Activated naive CD8-positive, alpha-beta T cell treated with anti-CD3 and anti-CD28 coated beads, Interleukin-2, amount 50 U/mL, for 24 hours (primary cell): ENCODE results near the gene ZFP3.
A peak's percentile ranks its signal among the peaks of the same experiment; 100 is the strongest.
"Not testable (repeated sequence)": the region's sequence is repeated elsewhere in the genome, so short reads cannot be mapped to it uniquely, and the experiment has no call there.

Source experiments
- ATAC-seq: fragments of 150-1000 bp; cut with Tn5 transposase; one replicate; pipeline ENCODE4 v1.10.0; 2021
- DNase-seq: peaks from one replicate; pipeline ENCODE4 v3.0.0; 2021
- H3K27ac Mint-ChIP-seq: one replicate; pipeline ENCODE4 v1.8.0; 2021; ENCODE audit warnings: mild to moderate bottlenecking, mixed read lengths
- H3K27me3 Mint-ChIP-seq: one replicate; pipeline ENCODE4 v1.8.0; 2021; ENCODE audit warnings: mixed read lengths
- H3K36me3 Mint-ChIP-seq: one replicate; pipeline ENCODE4 v1.8.0; 2021; ENCODE audit warnings: low read depth, mixed read lengths
- H3K4me1 Mint-ChIP-seq: one replicate; pipeline ENCODE4 v1.8.0; 2021; ENCODE audit warnings: mixed read lengths
- H3K4me3 Mint-ChIP-seq: one replicate; pipeline ENCODE4 v1.8.0; 2021; ENCODE audit warnings: mild to moderate bottlenecking, moderate library complexity, mixed read lengths
- H3K9me3 Mint-ChIP-seq: one replicate; pipeline ENCODE4 v1.8.0; 2021; ENCODE audit warnings: mixed read lengths

The ZFP3 gene

GRCh38 chr17:5078106-5079028 lies at the start of gene ZFP3:
Gene ZFP3 (plus strand): TSS chr17:5078467. CDS start chr17:5091505, 13,038 bp downstream.
- ATAC-seq (peak; percentile 91), DNase-seq (peak; percentile 78)
- Mint-ChIP-seq H3K9me3 (peaks cover 12% of the 10 kb centered on the region), H3K27ac (peak within 1 kb of the TSS; percentile 90), H3K27me3 (no peaks in the 10 kb centered on the region), H3K36me3 (peaks cover 29% of the 10 kb centered on the region), H3K4me3 (peak within 1 kb of the TSS; percentile 80), H3K4me1 (peaks cover 30% of the 10 kb centered on the region)

- Mint-ChIP-seq H3K4me1 (peaks cover 17% of the 10 kb centered on the region), H3K27ac (peak overlapping the region; percentile 74)
- not testable (repeated sequence) for H3K36me3 Mint-ChIP-seq, H3K4me3 Mint-ChIP-seq, DNase-seq, ATAC-seq, H3K27me3 Mint-ChIP-seq, H3K9me3 Mint-ChIP-seq
These were observed 48.1 kb upstream of the ZFP3 start for GRCh38 chr17:5030168-5030567.

DNA sequence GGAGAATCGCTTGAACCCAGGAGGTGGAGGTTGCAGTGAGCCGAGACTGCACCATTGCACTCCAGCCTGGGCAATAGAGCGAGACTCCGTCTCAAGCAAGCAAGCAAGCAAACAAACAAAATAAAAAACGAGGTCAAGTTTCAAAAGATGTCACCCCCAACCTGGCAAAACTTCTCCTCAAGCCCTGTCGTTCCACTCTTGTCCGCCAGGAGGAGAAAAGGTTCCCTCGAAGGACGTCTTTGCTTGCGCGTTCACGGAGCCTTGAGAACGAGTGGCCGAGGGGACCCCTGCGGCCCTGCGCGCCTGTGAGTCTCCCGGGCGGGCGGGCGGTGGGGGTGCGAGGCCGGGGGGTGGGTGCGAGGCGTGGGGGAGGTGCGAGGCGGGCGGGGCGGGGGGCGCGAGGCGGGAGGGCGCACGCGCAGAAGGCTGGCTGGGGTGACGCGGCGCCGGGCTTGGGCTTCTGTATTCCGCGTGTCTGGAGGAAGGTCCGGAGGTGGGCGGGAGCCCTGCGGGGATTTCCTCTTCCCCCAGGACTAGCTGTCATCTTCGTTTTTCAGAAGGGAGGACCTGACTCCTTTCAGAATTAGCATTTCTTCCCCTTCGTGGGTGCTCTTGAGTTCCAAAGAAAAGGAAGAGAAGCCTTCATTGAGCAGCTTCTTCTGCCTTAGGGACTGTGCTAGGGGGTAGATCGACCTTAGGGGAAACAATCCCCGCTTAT lies 46.7 kb upstream of the ZFP3 start:
- H3K4me3 Mint-ChIP-seq, result peak overlapping the region; percentile 58
- H3K4me1 Mint-ChIP-seq, result peaks cover 17% of the 10 kb centered on the region

GRCh38 chr17:5032865-5033264 lies 45.4 kb upstream of the ZFP3 start:
- no peak for DNase-seq
- H3K27ac Mint-ChIP-seq, result no peak overlapping the region
- peaks cover 7% of the 10 kb centered on the region for H3K27me3 Mint-ChIP-seq
- no peak for ATAC-seq
- peaks cover 17% of the 10 kb centered on the region for H3K4me1 Mint-ChIP-seq
- H3K9me3 Mint-ChIP-seq, result no peaks in the 10 kb centered on the region
- H3K36me3 Mint-ChIP-seq, result no peaks in the 10 kb centered on the region
- H3K4me3 Mint-ChIP-seq, result no peak overlapping the region

More for the DNA sequence above, 46.7 kb upstream of the ZFP3 start:
- ATAC-seq, result peak; percentile 92
- Mint-ChIP-seq H3K36me3 (no peaks in the 10 kb centered on the region), H3K27ac (peak overlapping the region; percentile 74), H3K9me3 (no peaks in the 10 kb centered on the region), H3K27me3 (peaks cover 7% of the 10 kb centered on the region)
- DNase-seq, result peak; percentile 86

- H3K4me1 Mint-ChIP-seq, result peaks cover 17% of the 10 kb centered on the region
- H3K36me3 Mint-ChIP-seq, result no peaks in the 10 kb centered on the region
- H3K4me3 Mint-ChIP-seq, result no peak overlapping the region
- peaks cover 7% of the 10 kb centered on the region for H3K27me3 Mint-ChIP-seq
- H3K27ac Mint-ChIP-seq, result no peak overlapping the region
- DNase-seq, result no peak
- H3K9me3 Mint-ChIP-seq, result no peaks in the 10 kb centered on the region
- no peak for ATAC-seq
These were observed 44.8 kb upstream of the ZFP3 start for GRCh38 chr17:5033352-5034015.

- no peak overlapping the region for H3K27ac Mint-ChIP-seq
- peaks cover 17% of the 10 kb centered on the region for H3K4me1 Mint-ChIP-seq
- DNase-seq, result no peak
- H3K9me3 Mint-ChIP-seq, result no peaks in the 10 kb centered on the region
- H3K4me3 Mint-ChIP-seq, result no peak overlapping the region
- peaks cover 7% of the 10 kb centered on the region for H3K27me3 Mint-ChIP-seq
- no peak for ATAC-seq
- no peaks in the 10 kb centered on the region for H3K36me3 Mint-ChIP-seq
These were observed 44.2 kb upstream of the ZFP3 start for GRCh38 chr17:5034063-5034462.

GRCh38 chr17:5034651-5035050 lies 43.6 kb upstream of the ZFP3 start:
- no peak overlapping the region for H3K27ac Mint-ChIP-seq
- H3K4me3 Mint-ChIP-seq, result no peak overlapping the region
- ATAC-seq, result no peak
- peaks cover 7% of the 10 kb centered on the region for H3K27me3 Mint-ChIP-seq
- no peaks in the 10 kb centered on the region for H3K9me3 Mint-ChIP-seq
- no peaks in the 10 kb centered on the region for H3K36me3 Mint-ChIP-seq
- H3K4me1 Mint-ChIP-seq, result peaks cover 17% of the 10 kb centered on the region
- DNase-seq, result no peak

GRCh38 chr17:5035315-5035714 lies 43.0 kb upstream of the ZFP3 start, which contains the start of gene SLC52A1:
Gene SLC52A1 (minus strand): TSS chr17:5035426. CDS start chr17:5034606, 820 bp downstream.
- Mint-ChIP-seq H3K27ac (no peak within 1 kb of the TSS), H3K27me3 (peaks cover 7% of the 10 kb centered on the region), H3K9me3 (no peaks in the 10 kb centered on the region), H3K4me1 (peaks cover 17% of the 10 kb centered on the region), H3K36me3 (no peaks in the 10 kb centered on the region), H3K4me3 (no peak within 1 kb of the TSS)
- ATAC-seq (no peak), DNase-seq (no peak)

DNA sequence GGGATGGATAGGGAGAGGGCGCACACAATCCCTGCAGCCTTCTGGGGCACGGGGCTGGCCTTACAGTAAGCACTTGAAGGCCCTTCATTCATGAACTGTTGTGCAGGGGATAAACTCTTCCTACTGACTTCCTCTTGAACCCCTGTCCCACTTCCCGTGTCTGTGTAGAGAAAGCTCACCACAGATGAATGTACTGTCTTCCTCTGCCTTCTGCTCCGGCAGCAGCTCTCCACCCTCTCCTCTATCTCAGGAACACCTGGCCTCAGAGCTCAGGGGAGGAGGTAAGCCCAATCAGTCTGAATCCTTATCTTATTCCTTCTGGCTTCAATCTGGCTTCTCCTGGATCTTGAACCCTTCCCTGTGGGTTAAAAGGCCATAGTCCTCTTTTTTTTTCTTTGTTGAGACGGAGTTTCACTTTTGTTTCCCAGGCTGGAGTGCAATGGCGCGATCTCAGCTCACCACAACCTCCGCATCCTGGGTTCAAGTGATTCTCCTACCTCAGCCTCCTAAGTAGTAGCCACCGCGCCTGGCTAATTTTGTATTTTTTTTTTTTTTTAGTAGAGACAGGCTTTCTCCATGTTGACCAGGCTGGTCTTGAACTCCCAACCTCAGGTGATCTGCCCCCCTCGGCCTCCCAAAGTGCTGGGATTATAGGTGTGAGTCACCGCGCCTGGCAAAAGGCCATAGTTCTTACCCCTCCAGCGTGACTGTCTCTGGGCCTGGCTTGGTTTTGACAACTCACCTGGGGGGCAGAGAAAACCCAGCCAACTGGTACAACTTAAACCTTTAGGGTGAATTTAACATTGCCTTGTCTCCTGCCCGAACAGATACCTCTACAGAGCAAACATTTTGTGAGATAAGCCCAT lies 35.9 kb upstream of the ZFP3 start:
- Mint-ChIP-seq H3K27ac (peak overlapping the region; percentile 83), H3K4me1 (peaks cover 12% of the 10 kb centered on the region), H3K36me3 (no peaks in the 10 kb centered on the region), H3K9me3 (no peaks in the 10 kb centered on the region), H3K27me3 (no peaks in the 10 kb centered on the region), H3K4me3 (peak overlapping the region; percentile 63)
- DNase-seq (no peak), ATAC-seq (no peak)

GRCh38 chr17:5043524-5043923 lies 34.7 kb upstream of the ZFP3 start:
- DNase-seq (no peak), ATAC-seq (no peak)
- no peak overlapping the region for H3K4me3 Mint-ChIP-seq
- peaks cover 24% of the 10 kb centered on the region for H3K4me1 Mint-ChIP-seq
- no peaks in the 10 kb centered on the region for H3K9me3 Mint-ChIP-seq
- H3K27me3 Mint-ChIP-seq, result no peaks in the 10 kb centered on the region
- no peaks in the 10 kb centered on the region for H3K36me3 Mint-ChIP-seq
- no peak overlapping the region for H3K27ac Mint-ChIP-seq

DNA sequence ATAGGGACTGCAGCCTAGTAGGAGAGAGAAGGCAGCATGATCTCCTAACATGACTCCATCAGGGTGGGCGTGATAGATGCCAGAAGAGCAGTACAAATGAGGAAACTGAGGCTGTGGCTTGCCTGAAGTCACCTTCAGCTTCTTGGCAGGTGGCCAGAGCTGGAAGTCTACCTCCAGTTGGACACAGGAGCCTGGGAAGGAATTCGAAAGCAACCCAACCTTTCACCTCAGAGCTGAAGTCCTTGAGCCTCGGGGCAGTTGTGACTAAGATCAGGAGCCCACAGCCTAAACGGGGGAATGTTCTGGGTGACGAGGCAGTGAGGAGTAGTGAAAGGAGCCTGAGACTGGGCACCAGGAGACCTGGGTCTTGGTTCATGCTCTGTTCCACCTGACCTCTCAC lies 33.6 kb upstream of the ZFP3 start:
- ATAC-seq, result no peak
- H3K36me3 Mint-ChIP-seq, result no peaks in the 10 kb centered on the region
- no peaks in the 10 kb centered on the region for H3K9me3 Mint-ChIP-seq
- H3K4me1 Mint-ChIP-seq, result peaks cover 31% of the 10 kb centered on the region
- no peak overlapping the region for H3K27ac Mint-ChIP-seq
- no peak for DNase-seq
- H3K4me3 Mint-ChIP-seq, result no peak overlapping the region
- H3K27me3 Mint-ChIP-seq, result no peaks in the 10 kb centered on the region

GRCh38 chr17:5045496-5045895 lies 32.8 kb upstream of the ZFP3 start:
- Mint-ChIP-seq H3K4me3 (no peak overlapping the region), H3K4me1 (peaks cover 34% of the 10 kb centered on the region), H3K9me3 (no peaks in the 10 kb centered on the region), H3K27ac (no peak overlapping the region), H3K36me3 (no peaks in the 10 kb centered on the region), H3K27me3 (no peaks in the 10 kb centered on the region)
- no peak for DNase-seq
- ATAC-seq, result no peak

- no peak overlapping the region for H3K27ac Mint-ChIP-seq
- DNase-seq (no peak), ATAC-seq (no peak)
- H3K36me3 Mint-ChIP-seq, result no peaks in the 10 kb centered on the region
- no peaks in the 10 kb centered on the region for H3K9me3 Mint-ChIP-seq
- no peaks in the 10 kb centered on the region for H3K27me3 Mint-ChIP-seq
- H3K4me3 Mint-ChIP-seq, result no peak overlapping the region
- H3K4me1 Mint-ChIP-seq, result peaks cover 30% of the 10 kb centered on the region
These were observed 30.8 kb upstream of the ZFP3 start for GRCh38 chr17:5047446-5047845.
